Heart left ventricle (tissue), 16 donors: Measurements from ENCODE around the gene EDA2R. TPM values are rescaled to one million over a fixed set of nuclear protein-coding genes. Genes with fewer than 3 reads are reported as not detected.

ENCODE experiments used
- ATAC-seq, 4 donors: fragments of 200-7000 bp; cut with Tn5 transposase; one replicate each; pipeline ENCODE4 v1.9.1; 2020 to 2022; ENCODE audit warnings: moderate library complexity in 4 of 4, mild to moderate bottlenecking in 3 of 4, moderate number of reproducible peaks in 1 of 4
- DNase-seq, 5 donors: peaks; one replicate each; pipeline ENCODE4 v3.0.0-alpha.2; 2020
- H3K27ac ChIP-seq, 12 donors: fragments of 200-600 bp; sonication (generic) in 4 of 12; one replicate each; pipeline versions ENCODE4 v1.5.0 to v1.8.0; 2016 to 2022; ENCODE audit warnings: mild to moderate bottlenecking in 2 of 12
- H3K27me3 ChIP-seq, 9 donors: fragments of 200-600 bp; sonication (generic) in 2 of 9; one replicate each; pipeline versions ENCODE4 v1.5.1 to v1.8.0; 2016 to 2022; ENCODE audit warnings: mild to moderate bottlenecking in 3 of 9
- H3K36me3 ChIP-seq, 9 donors: fragments of 200-600 bp; sonication (generic) in 2 of 9; one replicate each; pipeline versions ENCODE4 v1.5.0 to v1.8.0; 2018 to 2022; ENCODE audit warnings: mild to moderate bottlenecking in 2 of 9
- H3K4me1 ChIP-seq, 12 donors: fragments of 200-600 bp; sonication (generic) in 4 of 12; one replicate each; pipeline versions ENCODE4 v1.5.0 to v1.8.0; 2016 to 2022; ENCODE audit warnings: mild to moderate bottlenecking in 3 of 12
- H3K4me3 ChIP-seq, 12 donors: fragments of 200-600 bp; sonication (generic) in 4 of 12; one replicate each; pipeline versions ENCODE4 v1.5.0 to v1.8.0; 2017 to 2022; ENCODE audit warnings: mild to moderate bottlenecking in 9 of 12, moderate library complexity in 4 of 12
- H3K9me3 ChIP-seq, 12 donors: fragments of 200-600 bp; sonication (generic) in 4 of 12; one replicate each; pipeline versions ENCODE4 v1.5.0 to v1.8.0; 2016 to 2022; ENCODE audit warnings: mild to moderate bottlenecking in 1 of 12
- POLR2A ChIP-seq, 2 donors: fragments of 450-650 bp; IDR thresholded peaks; one replicate each; pipeline ENCODE4 v1.6.1; 2017; ENCODE audit warnings: antibody characterized with exemption in 2 of 2, mild to moderate bottlenecking in 2 of 2, moderate library complexity in 2 of 2
- WGBS, 4 donors: extraction: QIAGEN DNeasy Blood & Tissue Kit in 2 of 4; methylation state at CpG; one replicate each; pipeline versions ENCODE4 v1.1.5 to v1.1.7; 2013 to 2018; 5-methylcytosine and 5-hydroxymethylcytosine counted together
- intact Hi-C, 10 donors: fragments of 100-400 bp; cut with DNase I; formaldehyde crosslinking; loops; one replicate each; pipeline versions ENCODE4 v1.11.1 to v1.14.2; 2022
- long read RNA-seq, 3 donors: library from polyadenylated mRNA; unstranded; transcript quantifications; one replicate each; pipeline ENCODE4 v2.0.0, GENCODE V29; 2020 to 2021
- polyA plus RNA-seq, 2 donors: library from polyadenylated mRNA; stranded (reverse); fragments of 200-250 nt; gene quantifications; one replicate each; pipeline ENCODE4 v1.2.3, GENCODE V29; 2013
- total RNA-seq, 9 donors: library from RNA; depleted of rRNA in 2 of 9; stranded (reverse); fragments of >200 nt in 2 of 9; fragmentation: NEBNext Ultra II Directional in 3 of 9; extraction: Animal tissue kit (Norgen Biotek cat#: 25700) in 3 of 9; gene quantifications; one replicate each; pipeline versions ENCODE4 v1.1.0 to v1.2.4, GENCODE V29; 2016 to 2023
- TF ChIP-seq, protein P1 (sequence below), 12 donors: fragments of 200-600 bp; sonication (generic) in 4 of 12; IDR thresholded peaks; one replicate each; pipeline versions ENCODE4 v1.5.0 to v1.8.0; 2018 to 2022; ENCODE audit warnings: antibody characterized with exemption in 12 of 12, mild to moderate bottlenecking in 5 of 12
- donor health status: ischemic (EF 13 %, LVEDD 7.1; RV severe dilation, severe dysfunction).
- donor health status: healthy with polysubstance abuse.
- donor health status: DM: no; HTN: yes; CAD: no.
- donor health status: DM: no; HTN: no; CAD: no.
- donor health status: ischemic (EF 25% LVEDD 6.9; RV normal size, moderate dysfunction).
- donor health status: ischemic (EF 25% LVEDD 5.7; RV mildly dilated, moderate dysfunction).
- donor health status: healthy.
- donor health status: DM: yes; HTN: yes; CAD: no.
- donor health status: ischemic (EF 35%, LVEDD 5.7; RV mildly dilated, moderate dysfunction).
- donor health status: nonischemic (EF 11% LVEDD 7.7; RV severe dilation, severe dysfunction).
- donor health status: DM: yes; HTN: yes; CAD: no.
- donor health status: PGD.
- donor health status: ischemic (EF 29% LVEDD 5.4; RV normal size, mild dysfunction).
- donor health status: nonischemic (EF 23%, LVEDD 6.1; RV moderate dilation, normal function).

EDA2R gene, protein sequence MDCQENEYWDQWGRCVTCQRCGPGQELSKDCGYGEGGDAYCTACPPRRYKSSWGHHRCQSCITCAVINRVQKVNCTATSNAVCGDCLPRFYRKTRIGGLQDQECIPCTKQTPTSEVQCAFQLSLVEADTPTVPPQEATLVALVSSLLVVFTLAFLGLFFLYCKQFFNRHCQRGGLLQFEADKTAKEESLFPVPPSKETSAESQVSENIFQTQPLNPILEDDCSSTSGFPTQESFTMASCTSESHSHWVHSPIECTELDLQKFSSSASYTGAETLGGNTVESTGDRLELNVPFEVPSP
- total RNA-seq (1 to 10 TPM in 7 of 9 donors, under 1 TPM in 2; 0.81 to 4.6 (median 1.2) TPM), polyA plus RNA-seq (under 1 TPM; 0.14 to 0.19 TPM)
- long read RNA-seq, donor 1, partial matches to known transcripts: 2 of 2 reads
- long read RNA-seq, donor 1, other reads (novel, unspliced or antisense): 0 of 2 reads
- long read RNA-seq, donor 2, partial matches to known transcripts: 1 of 4 reads
- long read RNA-seq, donor 2, other reads (novel, unspliced or antisense): 2 of 4 reads
- long read RNA-seq, donor 3, partial matches to known transcripts: 0 of 4 reads
- long read RNA-seq, donor 3, other reads (novel, unspliced or antisense): 3 of 4 reads

DNA sequence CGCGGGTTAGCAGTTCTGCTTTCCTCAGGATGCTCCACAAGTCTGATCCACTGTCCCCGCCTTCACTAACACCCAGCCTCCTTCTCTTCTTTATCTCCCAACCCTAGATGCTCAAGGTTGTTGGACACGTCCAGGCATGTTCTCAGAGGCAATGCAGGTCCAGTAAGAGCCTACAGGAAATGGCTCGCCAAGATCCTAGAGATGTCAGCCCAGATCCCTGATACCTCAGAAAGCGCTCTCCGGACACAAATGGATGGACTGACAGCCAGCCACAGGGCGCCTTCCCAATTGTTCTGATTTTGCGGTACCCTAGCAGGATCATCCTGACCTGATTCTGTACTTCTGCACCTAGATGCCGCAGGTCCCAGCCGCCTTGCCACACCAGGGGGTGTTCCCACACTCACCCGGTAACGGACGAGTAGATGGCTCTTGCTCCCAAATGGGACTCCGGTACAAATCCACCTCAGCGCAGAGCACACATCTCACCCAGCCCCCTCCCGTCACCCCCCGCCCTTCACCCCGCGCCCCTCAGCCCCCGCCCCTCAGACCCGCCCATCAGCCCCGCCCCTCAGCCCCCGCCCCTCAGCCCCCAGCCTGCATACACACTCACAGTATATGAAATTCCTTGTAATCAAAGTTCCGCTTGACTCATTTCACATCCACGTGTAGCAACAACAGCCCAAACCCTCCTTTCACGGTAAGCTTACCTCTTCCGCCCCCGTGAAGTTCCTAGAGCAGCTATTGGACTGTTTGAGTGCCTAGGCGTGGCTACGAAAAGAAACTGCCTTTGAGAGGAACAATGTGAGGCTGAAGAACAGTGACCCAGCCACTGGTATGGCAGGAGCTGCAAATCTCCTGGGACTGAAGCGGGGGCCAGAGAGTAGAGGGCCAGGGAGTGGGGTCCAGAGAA lies at the start of gene EDA2R:
Gene EDA2R, minus strand, starts transcription at position 488 of the 910 bp plus-strand sequence. CDS start 23,058 bp downstream, outside the sequence.
- DNase-seq (peak in 4 of 5 donors; percentile 17 to 28 (median 22)), ATAC-seq (peak in 3 of 4 donors; percentile 73 to 84 (median 79))
- no peaks in the 10 kb centered on the region for H3K9me3 ChIP-seq
- H3K4me3 ChIP-seq: peak within 1 kb of the TSS; percentile 7 to 60 (median 50)
- H3K27me3 ChIP-seq: peaks cover 0 to 3% (median 0%) of the 10 kb centered on the region in 9 donors
- H3K36me3 ChIP-seq: no peaks in the 10 kb centered on the region
- TF ChIP-seq POLR2A (IDR thresholded peaks at IDR 0.05): no peak
- TF ChIP-seq, protein P1, sequence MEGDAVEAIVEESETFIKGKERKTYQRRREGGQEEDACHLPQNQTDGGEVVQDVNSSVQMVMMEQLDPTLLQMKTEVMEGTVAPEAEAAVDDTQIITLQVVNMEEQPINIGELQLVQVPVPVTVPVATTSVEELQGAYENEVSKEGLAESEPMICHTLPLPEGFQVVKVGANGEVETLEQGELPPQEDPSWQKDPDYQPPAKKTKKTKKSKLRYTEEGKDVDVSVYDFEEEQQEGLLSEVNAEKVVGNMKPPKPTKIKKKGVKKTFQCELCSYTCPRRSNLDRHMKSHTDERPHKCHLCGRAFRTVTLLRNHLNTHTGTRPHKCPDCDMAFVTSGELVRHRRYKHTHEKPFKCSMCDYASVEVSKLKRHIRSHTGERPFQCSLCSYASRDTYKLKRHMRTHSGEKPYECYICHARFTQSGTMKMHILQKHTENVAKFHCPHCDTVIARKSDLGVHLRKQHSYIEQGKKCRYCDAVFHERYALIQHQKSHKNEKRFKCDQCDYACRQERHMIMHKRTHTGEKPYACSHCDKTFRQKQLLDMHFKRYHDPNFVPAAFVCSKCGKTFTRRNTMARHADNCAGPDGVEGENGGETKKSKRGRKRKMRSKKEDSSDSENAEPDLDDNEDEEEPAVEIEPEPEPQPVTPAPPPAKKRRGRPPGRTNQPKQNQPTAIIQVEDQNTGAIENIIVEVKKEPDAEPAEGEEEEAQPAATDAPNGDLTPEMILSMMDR (IDR thresholded peaks at IDR 0.05): no peak
- peaks cover 0 to 9% (median 0%) of the 10 kb centered on the region in 12 donors for H3K4me1 ChIP-seq
- intact Hi-C loops: no loop called here
- peak within 1 kb of the TSS in 6 of 12 donors; percentile 20 to 63 (median 51) for H3K27ac ChIP-seq
- WGBS, 4 donors: 1 to 37% (median 16%) methylated on average over 27 to 32 of the region's 32 CpGs

DNA sequence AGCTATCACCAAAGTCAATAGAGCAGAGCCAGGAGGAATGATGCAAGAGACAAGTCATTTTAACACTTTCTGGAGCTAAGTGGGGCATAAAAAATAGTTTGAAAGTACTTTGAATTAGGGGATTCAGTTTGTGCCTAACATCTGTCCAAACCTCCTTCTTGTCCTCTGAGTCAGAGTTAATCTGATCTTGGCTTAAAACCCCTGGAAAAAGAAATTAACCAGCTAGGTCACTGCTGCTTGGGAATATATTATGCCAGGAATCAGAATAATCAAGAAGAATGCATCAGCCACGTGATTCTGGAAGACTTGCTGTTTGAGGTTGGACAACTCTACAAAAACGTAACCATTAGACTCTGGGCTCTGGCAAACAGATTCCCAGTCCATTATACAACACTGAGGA lies 45.3 kb upstream of the EDA2R start:
- ATAC-seq (no peak), DNase-seq (no peak)
- no peak for TF ChIP-seq POLR2A (IDR thresholded peaks at IDR 0.05)
- TF ChIP-seq, protein P1 (IDR thresholded peaks at IDR 0.05): no peak
- 37 to 44% (median 40%) methylated on average over 2 of the region's 2 CpGs for WGBS, 4 donors
- intact Hi-C loops: no loop called here
- no peaks in the 10 kb centered on the region for H3K36me3 ChIP-seq
- no peak overlapping the region for H3K4me3 ChIP-seq
- no peak overlapping the region for H3K27ac ChIP-seq
- no peaks in the 10 kb centered on the region for H3K27me3 ChIP-seq
- H3K4me1 ChIP-seq: no peaks in the 10 kb centered on the region
- H3K9me3 ChIP-seq: peaks cover 0 to 5% (median 0%) of the 10 kb centered on the region in 12 donors

DNA sequence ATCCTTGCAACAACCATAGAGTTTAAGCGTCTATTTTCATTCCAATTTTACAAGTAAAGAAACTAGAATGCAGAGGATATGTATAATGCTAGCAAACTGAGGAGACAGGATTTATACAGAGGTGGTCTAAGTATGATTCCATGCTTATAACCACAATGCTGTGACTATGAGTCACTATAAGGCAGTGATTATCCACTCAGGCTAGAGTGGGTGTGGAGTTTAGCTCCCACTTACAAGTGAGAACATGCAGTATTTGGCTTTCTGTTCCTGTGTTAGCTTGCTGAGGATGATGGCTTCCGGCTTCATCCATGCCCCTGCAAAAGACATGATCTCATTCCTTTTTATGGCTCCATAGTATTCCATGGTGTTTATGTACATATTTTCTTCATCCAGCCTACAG lies 41.6 kb upstream of the EDA2R start:
- WGBS, 4 donors: 66 to 80% (median 75%) methylated on average over 2 of the region's 2 CpGs
- no peak for ATAC-seq
- Histone ChIP-seq H3K4me3 (no peak overlapping the region), H3K27me3 (no peaks in the 10 kb centered on the region), H3K27ac (no peak overlapping the region), H3K9me3 (no peaks in the 10 kb centered on the region), H3K36me3 (no peaks in the 10 kb centered on the region), H3K4me1 (no peaks in the 10 kb centered on the region)
- intact Hi-C loops: no loop called here
- DNase-seq: no peak
- no peak for TF ChIP-seq POLR2A (IDR thresholded peaks at IDR 0.05)
- TF ChIP-seq, protein P1 (IDR thresholded peaks at IDR 0.05): no peak
